AG10803 (cell line): ENCODE results near the gene LIN7A.

Experiments
- DNase-seq: peaks from one replicate; pipeline ENCODE4 v3.0.0; 2010; ENCODE audit warnings: low read depth
- H3K4me3 ChIP-seq: 2 replicates; pipeline ENCODE4 v1.5.1; 2011; ENCODE audit warnings: mild to moderate bottlenecking, low read length, control low read depth
- TF ChIP-seq, protein P1 (sequence below): conservative IDR thresholded peaks from 2 replicates; pipeline ENCODE4 v1.5.1; 2011; ENCODE audit warnings: mild to moderate bottlenecking, low read length, control low read depth, inconsistent platforms

LIN7A gene

GRCh38 chr12:80814453-80814852 is 123.3 kb downstream of the LIN7A start:
- H3K4me3 ChIP-seq, result no peak overlapping the region
- TF ChIP-seq, protein P1, sequence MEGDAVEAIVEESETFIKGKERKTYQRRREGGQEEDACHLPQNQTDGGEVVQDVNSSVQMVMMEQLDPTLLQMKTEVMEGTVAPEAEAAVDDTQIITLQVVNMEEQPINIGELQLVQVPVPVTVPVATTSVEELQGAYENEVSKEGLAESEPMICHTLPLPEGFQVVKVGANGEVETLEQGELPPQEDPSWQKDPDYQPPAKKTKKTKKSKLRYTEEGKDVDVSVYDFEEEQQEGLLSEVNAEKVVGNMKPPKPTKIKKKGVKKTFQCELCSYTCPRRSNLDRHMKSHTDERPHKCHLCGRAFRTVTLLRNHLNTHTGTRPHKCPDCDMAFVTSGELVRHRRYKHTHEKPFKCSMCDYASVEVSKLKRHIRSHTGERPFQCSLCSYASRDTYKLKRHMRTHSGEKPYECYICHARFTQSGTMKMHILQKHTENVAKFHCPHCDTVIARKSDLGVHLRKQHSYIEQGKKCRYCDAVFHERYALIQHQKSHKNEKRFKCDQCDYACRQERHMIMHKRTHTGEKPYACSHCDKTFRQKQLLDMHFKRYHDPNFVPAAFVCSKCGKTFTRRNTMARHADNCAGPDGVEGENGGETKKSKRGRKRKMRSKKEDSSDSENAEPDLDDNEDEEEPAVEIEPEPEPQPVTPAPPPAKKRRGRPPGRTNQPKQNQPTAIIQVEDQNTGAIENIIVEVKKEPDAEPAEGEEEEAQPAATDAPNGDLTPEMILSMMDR, result no peak
- DNase-seq, result no peak

GRCh38 chr12:80813820-80814219 is 123.9 kb downstream of the LIN7A start:
- no peak for DNase-seq
- TF ChIP-seq, protein P1, result no peak
- no peak overlapping the region for H3K4me3 ChIP-seq

- TF ChIP-seq, protein P1, result no peak
- DNase-seq, result no peak
- H3K4me3 ChIP-seq, result no peak overlapping the region
Measured at GRCh38 chr12:80811957-80812708, 125.6 kb downstream of the LIN7A start.

DNA sequence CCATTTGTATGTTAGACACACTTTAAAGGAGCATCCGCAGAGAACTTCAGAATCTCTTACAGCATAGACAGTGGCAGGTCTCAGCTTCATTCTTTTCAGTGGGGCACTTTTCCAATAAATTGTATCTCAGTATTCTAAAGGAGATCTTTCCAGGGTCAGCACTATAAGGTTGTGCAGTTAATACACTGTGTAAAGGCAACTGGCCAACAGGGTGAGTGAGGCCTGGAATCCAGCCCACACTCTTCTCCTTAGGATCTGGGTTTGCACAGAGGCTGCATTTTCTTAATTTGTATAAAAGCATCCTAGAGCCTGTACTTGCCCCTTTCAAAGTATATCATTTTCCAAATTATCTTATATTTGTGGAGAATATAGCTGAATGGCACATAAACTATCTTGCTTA is 126.9 kb downstream of the LIN7A start:
- H3K4me3 ChIP-seq, result no peak overlapping the region
- DNase-seq, result no peak
- TF ChIP-seq, protein P1, result no peak

GRCh38 chr12:80807640-80808288 is 130.0 kb downstream of the LIN7A start:
- no peak overlapping the region for H3K4me3 ChIP-seq
- TF ChIP-seq, protein P1, result no peak
- DNase-seq, result no peak

- no peak for DNase-seq
Measured at GRCh38 chr12:80805106-80805505, 132.6 kb downstream of the LIN7A start.

More at GRCh38 chr12:80805106-80805505, 132.6 kb downstream of the LIN7A start:
- TF ChIP-seq, protein P1, result no peak
- no peak overlapping the region for H3K4me3 ChIP-seq
